ENCODE measurements around the gene JMJD1C.

DNA sequence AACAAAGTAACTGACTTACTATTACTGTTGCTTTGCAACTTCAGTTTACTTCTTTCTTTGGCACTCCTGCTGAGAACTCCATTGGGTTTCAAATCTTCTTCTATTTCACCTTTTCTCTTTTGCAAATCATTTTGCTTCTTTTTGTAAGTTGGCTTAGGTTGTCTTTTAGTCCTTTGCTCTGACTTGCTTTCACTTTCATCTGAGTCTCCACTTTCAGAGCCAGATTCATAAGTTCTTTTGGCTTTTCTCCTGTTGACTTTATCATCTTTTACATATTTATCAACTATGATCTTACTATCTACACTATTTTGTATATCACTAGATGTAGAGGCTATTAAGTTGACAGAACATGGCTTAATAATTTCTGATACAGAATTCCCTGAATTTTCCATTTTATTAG, 259.2 kb downstream of the JMJD1C start:
- TF ChIP-seq, protein P1, sequence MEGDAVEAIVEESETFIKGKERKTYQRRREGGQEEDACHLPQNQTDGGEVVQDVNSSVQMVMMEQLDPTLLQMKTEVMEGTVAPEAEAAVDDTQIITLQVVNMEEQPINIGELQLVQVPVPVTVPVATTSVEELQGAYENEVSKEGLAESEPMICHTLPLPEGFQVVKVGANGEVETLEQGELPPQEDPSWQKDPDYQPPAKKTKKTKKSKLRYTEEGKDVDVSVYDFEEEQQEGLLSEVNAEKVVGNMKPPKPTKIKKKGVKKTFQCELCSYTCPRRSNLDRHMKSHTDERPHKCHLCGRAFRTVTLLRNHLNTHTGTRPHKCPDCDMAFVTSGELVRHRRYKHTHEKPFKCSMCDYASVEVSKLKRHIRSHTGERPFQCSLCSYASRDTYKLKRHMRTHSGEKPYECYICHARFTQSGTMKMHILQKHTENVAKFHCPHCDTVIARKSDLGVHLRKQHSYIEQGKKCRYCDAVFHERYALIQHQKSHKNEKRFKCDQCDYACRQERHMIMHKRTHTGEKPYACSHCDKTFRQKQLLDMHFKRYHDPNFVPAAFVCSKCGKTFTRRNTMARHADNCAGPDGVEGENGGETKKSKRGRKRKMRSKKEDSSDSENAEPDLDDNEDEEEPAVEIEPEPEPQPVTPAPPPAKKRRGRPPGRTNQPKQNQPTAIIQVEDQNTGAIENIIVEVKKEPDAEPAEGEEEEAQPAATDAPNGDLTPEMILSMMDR (IDR thresholded peaks at IDR 0.05; ENCODE audit: extremely low read depth in 1 of 2, insufficient read depth in 1 of 2, low read depth in 1 of 2, low read length in 2 of 2), result no peak
- TF ChIP-seq POLR2AphosphoS5 (IDR thresholded peaks at IDR 0.05; ENCODE audit: insufficient read depth, low read depth, low read length) (no peak), EZH2 (IDR thresholded peaks at IDR 0.05; ENCODE audit: borderline replicate concordance, low read depth, low read length, severe bottlenecking) (no peak)

Data from endothelial cell of umbilical vein (primary cell).